Activated CD4-positive, alpha-beta T cell treated with anti-CD3 and anti-CD28 coated beads for 36 hours (primary cell): ENCODE results near the gene LTB4R. TPM values are rescaled to one million over a fixed set of nuclear protein-coding genes. Genes with fewer than 3 reads are reported as not detected.
A peak's percentile ranks its signal among the peaks of the same experiment; 100 is the strongest.

Source experiments
- ATAC-seq: fragments of 200-7000 bp; cut with Tn5 transposase; one replicate; pipeline ENCODE4 v1.10.0; 2021; ENCODE audit warnings: mild to moderate bottlenecking, moderate library complexity
- CTCF ChIA-PET: fragments of 350-600 bp; sonication (Branson Sonifier 250); formaldehyde crosslinking; loops from one replicate; lab custom pipeline; 2021; ENCODE audit warnings: antibody characterized with exemption; lab: Charles Lee
- POLR2A ChIA-PET: fragments of 350-600 bp; sonication (Branson Sonifier 250); formaldehyde crosslinking; loops from one replicate; lab custom pipeline; 2021; ENCODE audit warnings: antibody characterized with exemption, inconsistent platforms; lab: Charles Lee
- DNase-seq: peaks from one replicate; pipeline ENCODE4 v3.0.0-alpha.2; 2020
- H3K27ac Mint-ChIP-seq: one replicate; pipeline ENCODE4 v1.8.0; 2021; ENCODE audit warnings: mixed read lengths
- H3K27me3 Mint-ChIP-seq: one replicate; pipeline ENCODE4 v1.8.0; 2021; ENCODE audit warnings: mixed read lengths
- H3K36me3 Mint-ChIP-seq: one replicate; pipeline ENCODE4 v1.8.0; 2021; ENCODE audit warnings: low read depth, mixed read lengths
- H3K4me1 Mint-ChIP-seq: one replicate; pipeline ENCODE4 v1.8.0; 2021; ENCODE audit warnings: mixed read lengths
- H3K4me3 Mint-ChIP-seq: one replicate; pipeline ENCODE4 v1.8.0; 2021; ENCODE audit warnings: mild to moderate bottlenecking, moderate library complexity, mixed read lengths
- H3K9me3 Mint-ChIP-seq: one replicate; pipeline ENCODE4 v1.8.0; 2021; ENCODE audit warnings: low read depth, mixed read lengths
- intact Hi-C, 2 experiments: fragments of 100-400 bp; cut with DNase I in 1 of 2; cut with micrococcal nuclease in 1 of 2; formaldehyde crosslinking; loops; one replicate each; pipeline versions ENCODE4 v1.14.2 to v1.15.1; 2022 to 2024; cut with DNase I, micrococcal nuclease
- total RNA-seq, 2 experiments: library from RNA; stranded (reverse); gene quantifications; one replicate each; pipeline ENCODE4 v1.2.3, GENCODE V29; 2021

The LTB4R gene
- total RNA-seq, 2 experiments from 2014 or later, result 10.1 to 14.2 TPM

DNA sequence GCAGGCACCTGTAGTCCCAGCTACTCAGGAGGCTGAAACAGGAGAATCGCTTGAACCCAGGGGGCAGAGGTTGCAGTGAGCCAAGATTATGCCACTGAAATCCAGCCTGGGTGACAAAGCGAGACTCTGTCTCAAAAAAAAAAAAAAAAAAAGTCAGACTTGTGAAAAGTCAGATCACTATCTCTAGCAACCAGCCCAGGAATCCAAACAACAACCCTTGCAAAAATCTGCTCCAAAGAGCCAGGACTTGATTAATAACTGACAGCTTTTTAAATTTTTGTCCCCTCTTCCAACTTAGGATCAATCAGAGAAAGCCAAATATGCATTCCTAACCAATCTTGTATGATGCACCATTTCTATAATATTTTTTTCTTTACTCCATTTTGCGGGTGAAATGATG, 49.0 kb downstream of the LTB4R start:
- intact Hi-C loops, result no loop called here
- peaks cover 1% of the 10 kb centered on the region for H3K4me1 Mint-ChIP-seq
- ChIA-PET POLR2A (no interaction called here), CTCF (interaction anchor here (0.9 to 3.7 kb wide), 4 partner anchors 34 to 729 kb away, joined by 3 to 27 read pairs (median 4); no protein-coding TSS in a partner anchor)
- no peak overlapping the region for H3K4me3 Mint-ChIP-seq
- DNase-seq (no peak), ATAC-seq (no peak)
- no peaks in the 10 kb centered on the region for H3K9me3 Mint-ChIP-seq
- peaks cover 14% of the 10 kb centered on the region for H3K27me3 Mint-ChIP-seq
- H3K27ac Mint-ChIP-seq, result no peak overlapping the region
- H3K36me3 Mint-ChIP-seq, result no peaks in the 10 kb centered on the region

DNA sequence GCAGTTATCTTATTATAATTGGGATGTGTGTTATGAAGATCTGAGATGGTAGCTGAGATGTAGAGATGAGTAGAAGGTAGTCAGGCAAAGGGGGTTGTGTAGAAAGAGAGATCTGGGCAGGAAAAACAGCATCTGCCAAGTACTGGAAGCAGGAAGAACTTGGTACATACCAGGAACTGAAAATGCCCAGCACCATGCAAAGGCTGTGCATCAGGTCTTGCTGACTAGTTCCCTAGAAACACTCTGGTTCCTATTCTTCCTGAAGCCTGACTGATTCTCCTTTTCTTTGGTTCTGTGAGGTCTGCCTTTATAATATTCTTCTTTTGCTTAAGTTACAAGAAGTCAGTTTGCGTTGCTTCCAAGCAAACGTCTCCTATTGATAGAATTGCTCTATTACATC, 50.0 kb downstream of the LTB4R start:
- H3K27ac Mint-ChIP-seq, result no peak overlapping the region
- H3K9me3 Mint-ChIP-seq, result no peaks in the 10 kb centered on the region
- peaks cover 24% of the 10 kb centered on the region for H3K27me3 Mint-ChIP-seq
- H3K4me3 Mint-ChIP-seq, result no peak overlapping the region
- ATAC-seq (no peak), DNase-seq (no peak)
- H3K4me1 Mint-ChIP-seq, result peaks cover 11% of the 10 kb centered on the region
- intact Hi-C loops, result no loop called here
- ChIA-PET POLR2A (no interaction called here), CTCF (interaction anchor here (0.9 to 3.7 kb wide), 11 partner anchors 16 to 730 kb away, joined by 3 to 27 read pairs (median 4); no protein-coding TSS in a partner anchor)
- H3K36me3 Mint-ChIP-seq, result no peaks in the 10 kb centered on the region

DNA sequence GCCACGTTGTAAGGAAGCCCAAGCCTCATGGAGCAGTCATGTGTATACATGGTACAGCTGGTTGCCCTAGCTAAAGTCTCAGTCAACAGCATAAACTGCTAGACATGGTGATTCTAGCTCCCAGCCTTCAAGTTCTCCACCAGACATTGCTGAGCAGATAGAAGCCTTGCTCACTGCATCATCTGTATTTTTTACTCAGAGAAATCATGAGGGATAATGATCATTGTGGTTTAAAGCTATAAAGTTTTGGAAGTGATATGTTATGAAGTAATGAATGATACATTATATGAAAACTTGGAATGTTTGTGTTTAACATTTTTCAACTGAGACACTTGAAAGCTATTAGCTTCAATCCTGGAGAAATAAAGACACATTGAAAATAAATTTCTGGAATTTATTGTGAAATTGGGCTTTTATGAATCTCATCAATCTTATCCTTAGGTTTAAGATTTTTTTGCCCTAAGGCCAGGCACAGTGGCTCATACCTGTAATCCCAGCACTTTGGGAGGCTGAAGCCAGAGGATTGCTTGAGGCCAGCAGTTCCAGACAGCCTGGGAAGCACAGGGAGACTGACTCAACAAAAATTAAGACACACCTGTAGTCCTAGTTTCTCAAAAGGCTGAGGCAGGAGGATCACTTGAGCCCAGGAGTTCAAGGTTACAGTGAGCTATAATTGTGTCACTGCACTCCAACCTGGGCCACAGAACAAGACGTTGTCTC, 51.1 kb downstream of the LTB4R start:
- POLR2A ChIA-PET, result no interaction called here
- H3K4me1 Mint-ChIP-seq, result peaks cover 17% of the 10 kb centered on the region
- no peak overlapping the region for H3K4me3 Mint-ChIP-seq
- peaks cover 31% of the 10 kb centered on the region for H3K27me3 Mint-ChIP-seq
- no peak overlapping the region for H3K27ac Mint-ChIP-seq
- no peaks in the 10 kb centered on the region for H3K36me3 Mint-ChIP-seq
- ATAC-seq, result no peak
- CTCF ChIA-PET, result interaction anchor here (0.6 to 3.7 kb wide), 13 partner anchors 15 to 74 kb away, joined by 3 to 27 read pairs (median 4); partner anchors contain the start of gene RIPK3
- intact Hi-C loops, result no loop called here
- H3K9me3 Mint-ChIP-seq, result no peaks in the 10 kb centered on the region
- DNase-seq, result no peak

DNA sequence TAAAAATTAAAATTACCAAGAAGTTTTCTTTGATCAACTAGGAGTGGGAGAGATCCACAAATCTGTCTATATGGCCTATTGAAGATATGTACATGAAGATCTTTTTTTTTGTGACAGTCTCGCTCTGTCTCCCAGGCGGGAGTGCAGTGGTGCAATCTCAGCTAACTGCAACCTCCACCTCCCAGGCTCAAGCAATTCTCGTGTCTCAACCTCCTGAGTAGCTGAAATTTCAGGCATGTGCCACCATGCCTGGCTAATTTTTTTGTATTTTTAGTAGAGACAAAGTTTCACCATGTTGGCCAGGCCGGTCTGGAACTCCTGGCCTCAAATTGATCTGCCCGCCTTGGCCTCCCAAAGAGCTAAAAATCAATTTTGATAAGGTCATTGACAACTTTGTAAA, 52.1 kb downstream of the LTB4R start:
- H3K4me1 Mint-ChIP-seq, result peaks cover 25% of the 10 kb centered on the region
- ChIA-PET POLR2A (no interaction called here), CTCF (interaction anchor here (0.7 to 3.7 kb wide), 6 partner anchors 30 to 74 kb away, joined by 3 to 27 read pairs (median 6); no protein-coding TSS in a partner anchor)
- H3K4me3 Mint-ChIP-seq, result no peak overlapping the region
- ATAC-seq (no peak), DNase-seq (no peak)
- no peak overlapping the region for H3K27ac Mint-ChIP-seq
- no peaks in the 10 kb centered on the region for H3K36me3 Mint-ChIP-seq
- H3K27me3 Mint-ChIP-seq, result peaks cover 38% of the 10 kb centered on the region
- intact Hi-C loops, result no loop called here
- H3K9me3 Mint-ChIP-seq, result no peaks in the 10 kb centered on the region

DNA sequence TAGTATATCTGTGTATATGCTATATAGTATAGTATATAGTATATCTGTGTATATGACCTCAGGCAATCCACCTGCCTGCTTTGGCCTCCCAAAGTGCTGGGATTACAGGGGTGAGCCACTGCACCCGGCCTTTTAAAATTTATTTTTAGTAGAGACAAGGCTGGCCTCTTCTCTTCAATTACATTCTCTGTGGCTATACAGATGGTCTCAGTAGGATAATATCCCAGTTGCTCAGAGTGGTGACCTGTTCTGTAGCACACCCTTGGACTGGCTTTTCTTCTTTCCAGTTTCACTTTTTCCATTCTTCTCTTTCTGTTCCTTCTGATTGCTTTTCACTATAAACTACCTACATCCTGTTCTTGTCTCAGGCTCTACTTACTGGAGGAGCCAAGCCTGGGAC, 53.5 kb downstream of the LTB4R start:
- intact Hi-C loops, result loop anchor here (1.0 kb wide), 1 partner anchor 66 kb away; no protein-coding TSS in a partner anchor
- no peak overlapping the region for H3K27ac Mint-ChIP-seq
- H3K4me3 Mint-ChIP-seq, result no peak overlapping the region
- no peaks in the 10 kb centered on the region for H3K36me3 Mint-ChIP-seq
- peaks cover 28% of the 10 kb centered on the region for H3K4me1 Mint-ChIP-seq
- ATAC-seq (no peak), DNase-seq (no peak)
- no peaks in the 10 kb centered on the region for H3K9me3 Mint-ChIP-seq
- ChIA-PET CTCF (interaction anchor here (0.7 to 2.3 kb wide), 12 partner anchors 7 to 258 kb away, joined by 3 to 34 read pairs (median 6); partner anchors contain the start of gene RIPK3), POLR2A (no interaction called here)
- H3K27me3 Mint-ChIP-seq, result peaks cover 42% of the 10 kb centered on the region

DNA sequence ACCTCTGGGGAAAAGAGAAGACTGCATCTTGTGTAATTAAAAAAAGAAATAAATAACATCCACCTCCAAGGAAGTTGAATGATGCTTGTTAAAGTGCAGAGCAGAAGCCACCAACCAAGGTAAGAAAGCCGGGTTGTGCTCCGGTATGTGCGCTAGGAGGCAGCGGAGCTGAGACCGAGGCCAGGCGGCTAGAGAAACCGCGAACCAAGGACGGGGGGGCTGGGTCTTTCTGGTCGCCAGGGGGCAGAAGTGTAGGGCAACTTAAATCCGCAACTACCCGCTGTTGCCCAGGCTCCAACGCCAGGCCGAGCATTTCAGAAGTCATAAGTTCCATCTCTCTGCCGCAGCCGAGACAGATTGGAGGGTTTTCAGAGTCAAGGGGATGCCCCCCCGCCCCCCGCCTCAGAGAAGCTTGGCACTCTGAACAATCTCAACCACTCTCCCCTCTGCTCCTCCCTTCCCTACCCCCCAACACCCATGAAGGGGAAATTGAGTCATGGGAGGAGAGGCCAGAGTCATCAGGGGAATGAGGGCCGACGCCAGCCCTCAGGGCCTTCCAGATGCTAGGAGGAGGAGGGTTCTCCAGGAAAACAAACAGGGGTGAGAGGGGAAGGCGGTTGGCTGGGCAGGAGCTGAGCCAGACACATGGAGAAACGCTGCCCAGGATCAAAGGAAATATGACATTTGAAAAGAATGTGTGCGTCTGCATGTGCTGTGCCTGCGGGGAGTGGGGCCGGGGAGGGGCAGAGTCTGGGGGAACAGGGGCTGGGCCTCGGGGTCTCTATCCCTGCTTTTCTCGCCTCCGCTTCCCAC, 54.5 kb downstream of the LTB4R start:
- ATAC-seq (peak; percentile 74), DNase-seq (peak; percentile 82)
- no peak overlapping the region for H3K27ac Mint-ChIP-seq
- ChIA-PET CTCF (interaction anchor here (0.6 to 2.3 kb wide), 22 partner anchors 8 to 257 kb away, joined by 3 to 34 read pairs (median 4); partner anchors contain the start of genes CIDEB and RIPK3), POLR2A (interaction anchor here (0.6 to 1.0 kb wide), 2 partner anchors 43 to 66 kb away, joined by 3 to 4 read pairs; no protein-coding TSS in a partner anchor)
- peaks cover 28% of the 10 kb centered on the region for H3K4me1 Mint-ChIP-seq
- H3K27me3 Mint-ChIP-seq, result peaks cover 39% of the 10 kb centered on the region
- peak overlapping the region; percentile 65 for H3K4me3 Mint-ChIP-seq
- no peaks in the 10 kb centered on the region for H3K36me3 Mint-ChIP-seq
- H3K9me3 Mint-ChIP-seq, result no peaks in the 10 kb centered on the region
- intact Hi-C loops, result loop anchor here (1.0 to 2.0 kb wide), 4 partner anchors 25 to 70 kb away; partner anchors contain the start of gene ADCY4 (in 1 of the 2)

DNA sequence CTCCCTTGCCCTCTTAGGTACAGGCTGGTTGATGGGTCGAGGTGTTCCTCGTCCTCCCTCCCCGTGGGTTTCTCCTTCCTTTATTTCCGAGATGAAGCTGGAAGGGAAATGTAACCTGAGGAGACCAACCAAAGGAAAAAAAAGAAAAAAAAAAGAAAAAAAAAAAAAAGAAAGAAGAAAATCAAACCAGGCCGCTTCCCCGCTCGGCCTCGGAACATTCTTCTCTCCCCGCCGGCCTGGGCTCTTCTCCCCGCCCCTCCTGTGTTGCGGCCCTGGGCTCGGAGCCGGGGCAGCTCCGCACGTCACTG, 55.1 kb downstream of the LTB4R start:
- POLR2A ChIA-PET, result interaction anchor here (0.6 kb wide), 1 partner anchor 42 kb away, joined by 3 read pairs; no protein-coding TSS in a partner anchor
- H3K27me3 Mint-ChIP-seq, result peaks cover 39% of the 10 kb centered on the region
- H3K4me1 Mint-ChIP-seq, result peaks cover 28% of the 10 kb centered on the region
- no peak overlapping the region for H3K4me3 Mint-ChIP-seq
- DNase-seq (no peak), ATAC-seq (peak; percentile 14)
- intact Hi-C loops, result loop anchor here (1.0 to 2.0 kb wide), 3 partner anchors 26 to 70 kb away; partner anchors contain the start of gene ADCY4 (in 1 of the 2)
- H3K36me3 Mint-ChIP-seq, result no peaks in the 10 kb centered on the region
- no peaks in the 10 kb centered on the region for H3K9me3 Mint-ChIP-seq
- CTCF ChIA-PET, result interaction anchor here (0.6 to 2.3 kb wide), 11 partner anchors 9 to 75 kb away, joined by 3 to 34 read pairs (median 7); partner anchors contain the start of gene RIPK3
- H3K27ac Mint-ChIP-seq, result no peak overlapping the region

DNA sequence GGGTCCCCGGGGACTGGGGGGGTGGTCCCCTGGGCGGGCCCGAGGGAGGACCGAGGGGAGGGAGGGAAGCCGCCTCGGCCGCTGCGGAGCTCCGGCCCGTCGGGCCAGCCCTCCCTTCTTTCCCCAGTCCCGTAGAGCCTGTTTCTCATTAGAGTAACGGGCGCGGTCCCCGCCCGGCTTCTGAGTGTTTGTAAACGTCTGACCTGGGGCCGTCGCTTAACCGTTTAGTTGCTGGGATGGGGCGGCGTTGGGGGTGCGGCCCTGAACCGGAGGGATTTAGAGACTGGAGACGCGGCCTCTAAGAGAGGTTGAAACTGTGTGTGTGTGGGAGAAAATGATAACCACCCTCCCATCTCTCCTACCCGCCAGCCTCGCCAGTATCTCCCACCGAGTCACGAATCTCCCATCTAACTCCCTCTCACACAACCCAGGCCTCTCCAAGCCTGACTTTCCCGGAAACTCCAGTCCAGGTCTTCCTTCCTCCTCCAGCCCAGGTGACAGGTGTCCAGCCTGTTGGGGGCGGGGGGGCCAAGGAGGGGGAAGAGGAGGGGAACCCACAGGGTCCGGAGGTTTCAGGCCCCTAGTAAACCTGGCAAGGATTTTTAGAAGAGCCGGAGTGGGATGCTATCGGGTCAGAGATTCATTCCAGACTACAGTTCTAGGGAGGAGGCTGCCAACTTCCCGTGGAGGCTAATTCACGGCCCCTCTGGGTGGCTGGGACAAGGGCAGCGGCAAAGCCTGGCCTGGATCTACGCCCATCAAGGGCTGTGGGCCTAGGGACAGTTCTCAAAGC, 55.6 kb downstream of the LTB4R start:
- DNase-seq (peak; percentile 47), ATAC-seq (peak; percentile 21)
- no peaks in the 10 kb centered on the region for H3K9me3 Mint-ChIP-seq
- peaks cover 28% of the 10 kb centered on the region for H3K4me1 Mint-ChIP-seq
- no peak overlapping the region for H3K27ac Mint-ChIP-seq
- ChIA-PET POLR2A (interaction anchor here (0.6 kb wide), 1 partner anchor 42 kb away, joined by 3 read pairs; no protein-coding TSS in a partner anchor), CTCF (interaction anchor here (0.6 to 2.3 kb wide), 10 partner anchors 10 to 75 kb away, joined by 3 to 34 read pairs (median 6); partner anchors contain the start of gene RIPK3)
- H3K4me3 Mint-ChIP-seq, result peak overlapping the region; percentile 23
- no peaks in the 10 kb centered on the region for H3K36me3 Mint-ChIP-seq
- peaks cover 41% of the 10 kb centered on the region for H3K27me3 Mint-ChIP-seq
- intact Hi-C loops, result loop anchor here (1.0 to 2.0 kb wide), 3 partner anchors 26 to 69 kb away; partner anchors contain the start of gene ADCY4 (in 1 of the 2)
